Stomach (tissue), 4 donors: ENCODE data around the gene POGLUT2.

Experiments
- EP300 ChIP-seq: sonication (generic); formaldehyde crosslinking; IDR thresholded peaks from one replicate; pipeline ENCODE4 v1.6.1; 2017; ENCODE audit warnings: antibody characterized with exemption
- POLR2A ChIP-seq, 4 donors: fragments of 450-650 bp; IDR thresholded peaks; one replicate each; pipeline ENCODE4 v1.6.1; 2016; ENCODE audit warnings: antibody characterized with exemption in 4 of 4, control low read depth in 2 of 4, mild to moderate bottlenecking in 1 of 4, moderate library complexity in 1 of 4
- POLR2AphosphoS5 ChIP-seq, 3 donors: sonication (generic); formaldehyde crosslinking; IDR thresholded peaks; one replicate each; pipeline ENCODE4 v1.6.1; 2016; ENCODE audit warnings: antibody characterized with exemption in 3 of 3
- TF ChIP-seq, protein P1 (sequence below), 7 experiments: fragments of 450-650 bp in 4 of 7; fragments of 200-600 bp in 3 of 7; sonication (generic) in 3 of 7; IDR thresholded peaks; one replicate each; pipeline ENCODE4 v1.5.1; 2016 to 2019; ENCODE audit warnings: antibody characterized with exemption in 7 of 7, control low read depth in 2 of 7, mild to moderate bottlenecking in 1 of 7

DNA sequence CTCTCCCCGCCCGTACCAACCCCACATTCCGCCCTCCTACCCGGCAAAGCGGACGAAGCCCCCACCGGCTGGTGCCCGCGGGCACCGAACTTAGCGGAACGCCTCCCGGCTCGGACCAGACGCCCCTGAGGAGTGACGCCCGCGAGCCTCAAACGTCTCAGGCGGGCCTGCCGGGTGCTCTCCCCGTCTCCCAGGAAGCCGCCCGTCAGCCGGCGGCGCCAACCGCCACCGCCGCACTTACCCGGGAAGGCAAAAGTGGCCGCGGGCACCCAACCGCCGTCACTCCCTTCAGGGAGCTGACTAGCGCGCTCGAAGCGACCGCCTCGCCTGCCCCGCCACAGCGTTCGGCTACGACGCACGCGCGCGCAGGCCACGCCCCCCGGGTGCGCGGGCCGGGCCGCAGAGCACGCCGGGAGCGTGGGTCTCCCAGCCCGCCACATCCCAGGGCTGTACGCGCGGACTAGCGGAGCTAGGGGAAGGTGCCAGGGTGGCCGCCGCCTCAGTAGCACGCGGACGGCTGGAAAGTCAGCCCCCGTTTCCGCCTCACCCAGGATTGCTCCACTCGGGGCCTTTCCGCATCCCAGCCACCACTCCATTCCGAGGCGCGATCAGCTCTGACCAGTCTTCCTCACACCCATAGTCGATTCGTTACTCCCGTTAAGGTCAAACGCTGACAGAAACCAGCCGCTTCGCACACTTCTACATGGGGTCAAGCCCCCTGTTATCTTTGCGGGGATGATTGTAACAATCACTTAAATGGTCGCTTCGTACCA lies 25.1 kb downstream of the POGLUT2 start, which contains the start of gene TEX30:
- TF ChIP-seq POLR2A (IDR thresholded peaks at IDR 0.05) (peak in 1 of 4 donors; percentile 67), EP300 (no peak), POLR2AphosphoS5 (IDR thresholded peaks at IDR 0.05) (peak; percentile 86 to 92 (median 88))
- TF ChIP-seq, protein P1, sequence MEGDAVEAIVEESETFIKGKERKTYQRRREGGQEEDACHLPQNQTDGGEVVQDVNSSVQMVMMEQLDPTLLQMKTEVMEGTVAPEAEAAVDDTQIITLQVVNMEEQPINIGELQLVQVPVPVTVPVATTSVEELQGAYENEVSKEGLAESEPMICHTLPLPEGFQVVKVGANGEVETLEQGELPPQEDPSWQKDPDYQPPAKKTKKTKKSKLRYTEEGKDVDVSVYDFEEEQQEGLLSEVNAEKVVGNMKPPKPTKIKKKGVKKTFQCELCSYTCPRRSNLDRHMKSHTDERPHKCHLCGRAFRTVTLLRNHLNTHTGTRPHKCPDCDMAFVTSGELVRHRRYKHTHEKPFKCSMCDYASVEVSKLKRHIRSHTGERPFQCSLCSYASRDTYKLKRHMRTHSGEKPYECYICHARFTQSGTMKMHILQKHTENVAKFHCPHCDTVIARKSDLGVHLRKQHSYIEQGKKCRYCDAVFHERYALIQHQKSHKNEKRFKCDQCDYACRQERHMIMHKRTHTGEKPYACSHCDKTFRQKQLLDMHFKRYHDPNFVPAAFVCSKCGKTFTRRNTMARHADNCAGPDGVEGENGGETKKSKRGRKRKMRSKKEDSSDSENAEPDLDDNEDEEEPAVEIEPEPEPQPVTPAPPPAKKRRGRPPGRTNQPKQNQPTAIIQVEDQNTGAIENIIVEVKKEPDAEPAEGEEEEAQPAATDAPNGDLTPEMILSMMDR (IDR thresholded peaks at IDR 0.05): no peak
